ENCODE data around the gene PLP2. TPM values are rescaled to one million over a fixed set of nuclear protein-coding genes. Genes with fewer than 3 reads are reported as not detected.

PLP2 gene
- total RNA-seq, 2 donors from 2014 or later = 1.9 to 2.0 TPM

DNA sequence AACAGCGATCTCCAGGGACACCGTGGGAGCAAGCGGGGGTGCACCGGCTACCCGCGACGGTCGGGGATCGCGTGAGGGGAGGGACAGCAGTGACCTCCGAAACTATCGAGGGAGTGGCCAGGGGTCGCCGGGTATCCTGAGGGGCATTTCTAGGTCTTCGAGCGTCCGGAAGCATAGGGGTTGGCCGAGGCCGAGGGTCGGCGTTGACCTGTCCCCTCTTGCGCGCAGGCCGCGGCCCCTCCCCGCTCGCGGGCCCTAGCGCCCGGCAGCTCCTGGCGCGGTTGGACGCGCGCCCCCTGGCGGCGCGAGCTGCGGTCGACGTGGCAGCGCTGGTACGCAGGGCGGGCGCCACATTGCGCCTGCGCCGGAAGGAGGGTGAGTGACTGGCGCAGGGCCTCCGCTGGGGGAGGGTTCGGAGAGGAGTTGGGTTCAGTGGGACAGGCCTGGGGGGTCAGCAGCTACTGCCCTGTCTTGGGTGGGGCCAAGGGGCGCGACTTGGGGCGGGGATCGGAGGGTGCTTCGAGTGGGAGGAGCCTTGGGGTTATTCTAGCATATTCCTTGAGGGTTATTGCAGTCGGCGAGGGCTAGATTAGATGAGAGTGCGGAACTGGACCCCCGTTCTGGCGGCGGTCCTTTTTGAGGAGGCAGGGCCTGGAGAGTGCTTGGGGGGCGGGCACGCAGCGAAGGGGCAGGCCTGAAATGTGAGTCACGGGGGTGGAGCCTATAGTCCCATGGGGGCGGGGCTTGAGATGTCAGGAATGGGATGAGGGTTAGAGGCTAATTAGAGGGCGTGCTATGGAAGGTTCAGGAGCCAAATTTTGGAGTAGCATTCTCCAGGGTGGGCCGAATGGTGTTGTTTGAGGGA is 7.9 kb upstream of the PLP2 start:
- peaks cover 24% of the 10 kb centered on the region for H3K27me3 ChIP-seq (ENCODE audit: control insufficient read depth, insufficient read depth, low read length, poor library complexity, severe bottlenecking)
- Mint-ChIP-seq H3K27me3 (ENCODE audit: insufficient read depth) (peaks cover 53% of the 10 kb centered on the region), H3K36me3 (ENCODE audit: low read depth) (no peaks in the 10 kb centered on the region), H3K4me1 (no peaks in the 10 kb centered on the region), H3K4me3 (peak overlapping the region; percentile 60), H3K27ac (peak overlapping the region; percentile 83), H3K9me3 (peaks cover 56% of the 10 kb centered on the region)
- peak overlapping the region; percentile 11 for H3K9ac ChIP-seq (ENCODE audit: extremely low read depth, low read length, poor library complexity, severe bottlenecking)
- peak overlapping the region; percentile 60 for H3K4me3 ChIP-seq (ENCODE audit: low read length)
- peak overlapping the region; percentile 27 for H3K27ac ChIP-seq (ENCODE audit: low read depth, low read length)
- no peaks in the 10 kb centered on the region for H3K36me3 ChIP-seq (ENCODE audit: control insufficient read depth, insufficient read depth, low read length)
- H3K4me1 ChIP-seq (ENCODE audit: control insufficient read depth, insufficient read depth, low read length) = no peaks in the 10 kb centered on the region
- DNase-seq = peak; percentile 94
- 5 to 28% methylated on average over 10 to 60 of the region's 69 CpGs for WGBS, 2 experiments (ENCODE audit: insufficient coverage in 1 of 2, insufficient read length in 1 of 2)
- no peaks in the 10 kb centered on the region for H3K9me3 ChIP-seq (ENCODE audit: control insufficient read depth, low read length)
- TF ChIP-seq, protein P1, sequence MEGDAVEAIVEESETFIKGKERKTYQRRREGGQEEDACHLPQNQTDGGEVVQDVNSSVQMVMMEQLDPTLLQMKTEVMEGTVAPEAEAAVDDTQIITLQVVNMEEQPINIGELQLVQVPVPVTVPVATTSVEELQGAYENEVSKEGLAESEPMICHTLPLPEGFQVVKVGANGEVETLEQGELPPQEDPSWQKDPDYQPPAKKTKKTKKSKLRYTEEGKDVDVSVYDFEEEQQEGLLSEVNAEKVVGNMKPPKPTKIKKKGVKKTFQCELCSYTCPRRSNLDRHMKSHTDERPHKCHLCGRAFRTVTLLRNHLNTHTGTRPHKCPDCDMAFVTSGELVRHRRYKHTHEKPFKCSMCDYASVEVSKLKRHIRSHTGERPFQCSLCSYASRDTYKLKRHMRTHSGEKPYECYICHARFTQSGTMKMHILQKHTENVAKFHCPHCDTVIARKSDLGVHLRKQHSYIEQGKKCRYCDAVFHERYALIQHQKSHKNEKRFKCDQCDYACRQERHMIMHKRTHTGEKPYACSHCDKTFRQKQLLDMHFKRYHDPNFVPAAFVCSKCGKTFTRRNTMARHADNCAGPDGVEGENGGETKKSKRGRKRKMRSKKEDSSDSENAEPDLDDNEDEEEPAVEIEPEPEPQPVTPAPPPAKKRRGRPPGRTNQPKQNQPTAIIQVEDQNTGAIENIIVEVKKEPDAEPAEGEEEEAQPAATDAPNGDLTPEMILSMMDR (conservative IDR thresholded peaks at IDR 0.05) = peak; percentile 83

DNA sequence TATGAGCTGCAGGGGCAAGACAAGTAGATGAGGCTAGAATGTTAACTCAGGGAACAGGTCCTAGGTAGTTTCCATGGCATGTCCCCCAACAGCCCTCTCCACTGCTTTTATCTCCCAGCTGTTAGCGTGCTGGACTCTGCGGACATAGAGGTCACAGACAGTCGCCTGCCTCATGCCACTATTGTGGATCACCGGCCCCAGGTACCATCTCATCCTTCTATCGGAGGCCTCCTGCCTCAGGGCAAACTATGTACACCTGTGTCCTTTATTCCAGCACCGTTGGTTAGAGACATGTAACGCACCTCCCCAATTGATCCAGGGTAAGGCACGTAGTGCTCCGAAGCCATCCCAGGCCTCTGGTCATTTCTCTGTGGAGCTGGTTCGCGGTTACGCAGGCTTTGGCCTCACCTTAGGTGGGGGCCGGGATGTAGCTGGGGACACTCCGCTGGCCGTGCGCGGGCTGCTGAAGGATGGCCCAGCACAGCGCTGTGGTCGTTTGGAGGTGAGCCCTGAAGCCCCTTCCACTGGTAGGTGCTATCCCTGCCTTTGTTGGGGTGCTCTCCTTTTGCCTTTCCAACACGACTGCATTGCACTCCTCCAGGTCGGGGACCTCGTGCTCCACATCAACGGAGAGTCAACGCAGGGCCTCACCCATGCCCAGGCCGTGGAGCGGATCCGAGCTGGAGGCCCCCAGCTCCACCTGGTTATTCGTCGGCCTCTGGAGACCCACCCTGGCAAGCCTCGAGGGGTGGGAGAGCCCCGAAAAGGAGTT is 6.9 kb upstream of the PLP2 start:
- Histone ChIP-seq H3K4me3 (ENCODE audit: low read length) (no peak overlapping the region), H3K27me3 (ENCODE audit: control insufficient read depth, insufficient read depth, low read length, poor library complexity, severe bottlenecking) (peaks cover 30% of the 10 kb centered on the region), H3K36me3 (ENCODE audit: control insufficient read depth, insufficient read depth, low read length) (no peaks in the 10 kb centered on the region), H3K9me3 (ENCODE audit: control insufficient read depth, low read length) (no peaks in the 10 kb centered on the region), H3K27ac (ENCODE audit: low read depth, low read length) (no peak overlapping the region), H3K4me1 (ENCODE audit: control insufficient read depth, insufficient read depth, low read length) (no peaks in the 10 kb centered on the region), H3K9ac (ENCODE audit: extremely low read depth, low read length, poor library complexity, severe bottlenecking) (no peak overlapping the region)
- TF ChIP-seq, protein P1 (conservative IDR thresholded peaks at IDR 0.05) = no peak
- peaks cover 57% of the 10 kb centered on the region for H3K9me3 Mint-ChIP-seq
- DNase-seq = no peak
- H3K4me1 Mint-ChIP-seq = no peaks in the 10 kb centered on the region
- no peak overlapping the region for H3K4me3 Mint-ChIP-seq
- WGBS, 2 experiments (ENCODE audit: insufficient coverage in 1 of 2, insufficient read length in 1 of 2) = 92 to 94% methylated on average over 10 to 31 of the region's 31 CpGs
- no peaks in the 10 kb centered on the region for H3K36me3 Mint-ChIP-seq (ENCODE audit: low read depth)
- no peak overlapping the region for H3K27ac Mint-ChIP-seq
- peaks cover 54% of the 10 kb centered on the region for H3K27me3 Mint-ChIP-seq (ENCODE audit: insufficient read depth)

DNA sequence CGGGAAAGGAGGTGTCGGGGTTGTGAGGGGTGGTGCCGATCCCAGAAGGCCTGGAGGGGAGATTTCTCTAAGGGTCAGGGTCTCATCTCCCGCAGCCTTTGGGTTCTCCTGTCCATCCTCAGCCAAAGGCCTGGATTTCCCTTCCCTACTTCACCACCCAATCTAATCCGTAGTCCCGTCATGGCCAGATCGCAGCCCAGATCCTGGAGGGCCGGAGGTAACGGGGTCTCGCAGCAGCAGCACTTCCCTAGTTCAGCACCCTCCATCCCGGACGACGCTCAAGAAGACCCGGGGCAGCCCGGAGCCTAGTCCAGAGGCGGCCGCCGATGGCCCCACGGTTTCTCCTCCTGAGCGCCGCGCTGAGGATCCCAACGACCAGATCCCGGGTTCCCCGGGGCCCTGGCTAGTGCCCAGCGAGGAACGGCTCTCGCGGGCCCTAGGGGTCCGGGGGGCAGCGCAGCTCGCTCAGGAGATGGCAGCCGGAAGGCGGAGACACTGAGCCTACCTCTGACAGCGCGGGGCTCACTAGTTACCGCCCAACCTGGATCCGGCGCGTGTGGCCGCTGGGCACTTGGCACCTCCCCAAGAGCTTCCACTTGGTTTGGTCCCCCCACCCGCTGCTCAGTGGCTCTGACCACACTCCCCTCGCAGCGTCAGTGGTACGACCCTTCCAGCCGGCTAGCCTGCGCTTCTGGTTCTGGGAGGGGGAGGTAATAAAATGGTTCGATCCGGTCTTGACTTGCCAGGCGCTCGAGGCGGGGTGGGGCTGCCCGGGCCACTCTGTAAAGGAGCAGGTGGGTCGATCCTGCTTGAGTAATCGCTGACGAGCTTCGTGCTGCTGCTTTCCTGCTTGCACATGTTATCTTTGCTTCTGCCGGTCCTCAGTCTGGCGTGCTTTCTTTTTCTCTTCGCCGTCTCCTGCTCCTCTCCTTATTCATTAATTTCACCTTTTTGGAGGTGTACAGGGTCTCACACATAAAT is 5.5 kb upstream of the PLP2 start:
- no peak overlapping the region for H3K4me3 ChIP-seq (ENCODE audit: low read length)
- no peak overlapping the region for H3K27ac ChIP-seq (ENCODE audit: low read depth, low read length)
- no peak overlapping the region for H3K9ac ChIP-seq (ENCODE audit: extremely low read depth, low read length, poor library complexity, severe bottlenecking)
- Mint-ChIP-seq H3K36me3 (ENCODE audit: low read depth) (no peaks in the 10 kb centered on the region), H3K9me3 (peaks cover 64% of the 10 kb centered on the region), H3K27me3 (ENCODE audit: insufficient read depth) (peaks cover 61% of the 10 kb centered on the region), H3K27ac (no peak overlapping the region), H3K4me1 (no peaks in the 10 kb centered on the region), H3K4me3 (peak overlapping the region; percentile 45)
- H3K36me3 ChIP-seq (ENCODE audit: control insufficient read depth, insufficient read depth, low read length) = no peaks in the 10 kb centered on the region
- no peaks in the 10 kb centered on the region for H3K4me1 ChIP-seq (ENCODE audit: control insufficient read depth, insufficient read depth, low read length)
- TF ChIP-seq, protein P1 (conservative IDR thresholded peaks at IDR 0.05) = peak; percentile 54
- peak; percentile 94 for DNase-seq
- H3K9me3 ChIP-seq (ENCODE audit: control insufficient read depth, low read length) = no peaks in the 10 kb centered on the region
- peaks cover 42% of the 10 kb centered on the region for H3K27me3 ChIP-seq (ENCODE audit: control insufficient read depth, insufficient read depth, low read length, poor library complexity, severe bottlenecking)
- WGBS, 2 experiments (ENCODE audit: insufficient coverage in 1 of 2, insufficient read length in 1 of 2) = 4 to 14% methylated on average over 5 to 56 of the region's 61 CpGs

All from endodermal cell (in vitro differentiated cells).